ENCODE data around the gene RASGRP2.

Gene RASGRP2

GRCh38 chr11:64723117-64723906 is 20.6 kb downstream of the RASGRP2 start, which contains the start of gene NRXN2:
Gene NRXN2, minus strand, starts transcription at chr11:64723197. Its CDS starts 9,498 bp downstream, at chr11:64713699.
- Histone ChIP-seq H3K27me3 (no peaks in the 10 kb centered on the region), H3K4me3 (ENCODE audit: low read depth, low read length) (peak within 1 kb of the TSS; percentile 56), H3K4me1 (no peaks in the 10 kb centered on the region), H3K9me3 (no peaks in the 10 kb centered on the region), H3K36me3 (no peaks in the 10 kb centered on the region)
- peak; percentile 84 for DNase-seq
- TF ChIP-seq, protein P1, sequence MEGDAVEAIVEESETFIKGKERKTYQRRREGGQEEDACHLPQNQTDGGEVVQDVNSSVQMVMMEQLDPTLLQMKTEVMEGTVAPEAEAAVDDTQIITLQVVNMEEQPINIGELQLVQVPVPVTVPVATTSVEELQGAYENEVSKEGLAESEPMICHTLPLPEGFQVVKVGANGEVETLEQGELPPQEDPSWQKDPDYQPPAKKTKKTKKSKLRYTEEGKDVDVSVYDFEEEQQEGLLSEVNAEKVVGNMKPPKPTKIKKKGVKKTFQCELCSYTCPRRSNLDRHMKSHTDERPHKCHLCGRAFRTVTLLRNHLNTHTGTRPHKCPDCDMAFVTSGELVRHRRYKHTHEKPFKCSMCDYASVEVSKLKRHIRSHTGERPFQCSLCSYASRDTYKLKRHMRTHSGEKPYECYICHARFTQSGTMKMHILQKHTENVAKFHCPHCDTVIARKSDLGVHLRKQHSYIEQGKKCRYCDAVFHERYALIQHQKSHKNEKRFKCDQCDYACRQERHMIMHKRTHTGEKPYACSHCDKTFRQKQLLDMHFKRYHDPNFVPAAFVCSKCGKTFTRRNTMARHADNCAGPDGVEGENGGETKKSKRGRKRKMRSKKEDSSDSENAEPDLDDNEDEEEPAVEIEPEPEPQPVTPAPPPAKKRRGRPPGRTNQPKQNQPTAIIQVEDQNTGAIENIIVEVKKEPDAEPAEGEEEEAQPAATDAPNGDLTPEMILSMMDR (IDR thresholded peaks at IDR 0.05; ENCODE audit: low read depth, low read length): peak; percentile 66

- DNase-seq: no peak
These were observed 21.5 kb downstream of the RASGRP2 start for GRCh38 chr11:64722141-64723065.

DNA sequence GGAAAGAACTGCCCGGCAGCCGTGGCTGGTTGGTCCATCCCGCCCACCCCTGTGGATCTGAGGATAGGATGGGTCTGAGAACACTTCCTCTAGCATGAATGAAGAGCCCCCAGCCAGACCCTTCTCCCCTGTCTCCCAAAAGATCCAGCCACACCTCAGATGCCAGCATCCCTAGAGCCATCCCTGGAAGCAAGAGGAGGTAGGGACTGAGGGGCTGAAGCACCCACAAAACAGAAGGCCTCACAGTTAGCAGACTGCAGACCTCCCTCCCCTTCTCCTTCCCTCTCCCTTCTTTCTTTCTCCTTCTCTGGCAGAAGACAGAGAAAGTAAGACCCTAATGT is 22.6 kb downstream of the RASGRP2 start:
- H3K36me3 ChIP-seq: no peaks in the 10 kb centered on the region
- no peaks in the 10 kb centered on the region for H3K9me3 ChIP-seq
- no peaks in the 10 kb centered on the region for H3K4me1 ChIP-seq
- no peak overlapping the region for H3K4me3 ChIP-seq (ENCODE audit: low read depth, low read length)
- TF ChIP-seq, protein P1 (IDR thresholded peaks at IDR 0.05; ENCODE audit: low read depth, low read length): no peak
- no peaks in the 10 kb centered on the region for H3K27me3 ChIP-seq
- DNase-seq: no peak

More at GRCh38 chr11:64722141-64723065, 21.5 kb downstream of the RASGRP2 start:
- Histone ChIP-seq H3K9me3 (no peaks in the 10 kb centered on the region), H3K36me3 (no peaks in the 10 kb centered on the region), H3K27me3 (no peaks in the 10 kb centered on the region), H3K4me3 (ENCODE audit: low read depth, low read length) (no peak overlapping the region), H3K4me1 (no peaks in the 10 kb centered on the region)
- TF ChIP-seq, protein P1 (IDR thresholded peaks at IDR 0.05; ENCODE audit: low read depth, low read length): no peak

- H3K4me3 ChIP-seq (ENCODE audit: low read depth, low read length): no peak overlapping the region
- no peaks in the 10 kb centered on the region for H3K9me3 ChIP-seq
- H3K27me3 ChIP-seq: no peaks in the 10 kb centered on the region
- no peak for DNase-seq
- TF ChIP-seq, protein P1 (IDR thresholded peaks at IDR 0.05; ENCODE audit: low read depth, low read length): no peak
- no peaks in the 10 kb centered on the region for H3K4me1 ChIP-seq
- no peaks in the 10 kb centered on the region for H3K36me3 ChIP-seq
These were observed 23.1 kb downstream of the RASGRP2 start for GRCh38 chr11:64720640-64721358.

DNA sequence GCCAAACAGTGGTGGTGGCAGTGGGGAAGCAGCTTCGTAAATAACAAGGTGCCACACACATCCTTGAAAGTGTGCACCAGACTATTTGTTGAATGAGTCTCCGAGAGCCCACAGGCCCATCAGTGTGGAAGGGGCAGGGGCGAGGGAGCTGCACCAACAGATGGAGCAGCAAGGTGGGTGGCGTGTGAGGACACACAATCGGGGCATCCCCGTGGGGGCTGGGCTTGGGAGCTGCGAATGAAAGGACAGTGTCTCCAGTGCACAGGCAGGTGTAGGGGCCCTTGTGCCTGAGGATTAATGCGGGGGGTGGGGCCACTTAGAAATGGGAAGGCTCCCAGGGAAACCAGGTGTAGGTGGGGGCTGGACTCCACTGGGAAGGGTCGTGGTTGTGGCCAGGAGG is 23.8 kb downstream of the RASGRP2 start:
- Histone ChIP-seq H3K27me3 (no peaks in the 10 kb centered on the region), H3K4me1 (no peaks in the 10 kb centered on the region), H3K9me3 (no peaks in the 10 kb centered on the region), H3K36me3 (no peaks in the 10 kb centered on the region), H3K4me3 (ENCODE audit: low read depth, low read length) (no peak overlapping the region)
- TF ChIP-seq, protein P1 (IDR thresholded peaks at IDR 0.05; ENCODE audit: low read depth, low read length): no peak
- no peak for DNase-seq

Measured in BE2C (cell line).